HG03139 (cell line): ENCODE data around the gene WDR45.
A peak's percentile ranks its signal among the peaks of the same experiment; 100 is the strongest.
"Not testable (repeated sequence)": the region's sequence is repeated elsewhere in the genome, so short reads cannot be mapped to it uniquely, and the experiment has no call there.

Experiments
- ATAC-seq: cut with Tn5 transposase; IDR thresholded peaks from one replicate; pipeline ENCODE4 v1.9.1; 2021; ENCODE audit not compliant: unreplicated experiment

The WDR45 gene

GRCh38 chrX:49079489-49080428, at the start of gene WDR45:
WDR45 (minus strand) TSS chrX:49079887; CDS start chrX:49078095, 1,792 bp downstream.
- ATAC-seq, result peak; percentile 73

GRCh38 chrX:49129427-49129826, 49.7 kb upstream of the WDR45 start:
- no peak for ATAC-seq

- not testable (repeated sequence) for ATAC-seq
Measured at GRCh38 chrX:49127742-49128258, 48.1 kb upstream of the WDR45 start.

GRCh38 chrX:49122499-49122898, 42.8 kb upstream of the WDR45 start:
- ATAC-seq, result no peak

GRCh38 chrX:49120091-49120490, 40.4 kb upstream of the WDR45 start:
- ATAC-seq, result no peak

- no peak for ATAC-seq
Measured at GRCh38 chrX:49117581-49117980, 37.9 kb upstream of the WDR45 start.

- no peak for ATAC-seq
Measured at GRCh38 chrX:49116716-49117115, 37.0 kb upstream of the WDR45 start.

- ATAC-seq, result no peak
Measured at GRCh38 chrX:49116076-49116475, 36.4 kb upstream of the WDR45 start.

- no peak for ATAC-seq
Measured at GRCh38 chrX:49111791-49112190, 32.1 kb upstream of the WDR45 start.

GRCh38 chrX:49110417-49110816, 30.7 kb upstream of the WDR45 start:
- no peak for ATAC-seq

- ATAC-seq, result no peak
Measured at GRCh38 chrX:49108641-49109040, 29.0 kb upstream of the WDR45 start.

GRCh38 chrX:49106930-49107329, 27.2 kb upstream of the WDR45 start:
- no peak for ATAC-seq

- no peak for ATAC-seq
Measured at GRCh38 chrX:49106296-49106695, 26.6 kb upstream of the WDR45 start.

GRCh38 chrX:49103637-49104036, 23.9 kb upstream of the WDR45 start:
- no peak for ATAC-seq

GRCh38 chrX:49102190-49102589, 22.5 kb upstream of the WDR45 start:
- ATAC-seq, result no peak

GRCh38 chrX:49101629-49101984, 21.9 kb upstream of the WDR45 start:
- no peak for ATAC-seq

GRCh38 chrX:49100704-49101628, 21.3 kb upstream of the WDR45 start:
- ATAC-seq, result peak; percentile 93

GRCh38 chrX:49096419-49096818, 16.7 kb upstream of the WDR45 start:
- ATAC-seq, result no peak

- ATAC-seq, result no peak
Measured at GRCh38 chrX:49089553-49089952, 9.9 kb upstream of the WDR45 start.

GRCh38 chrX:49082271-49082871, 2.7 kb upstream of the WDR45 start:
- no peak for ATAC-seq

- ATAC-seq, result no peak
Measured at GRCh38 chrX:49077941-49078340, 1.7 kb downstream of the WDR45 start.
